Ishikawa (cell line): ENCODE measurements around the gene GMDS.
A peak's percentile ranks its signal among the peaks of the same experiment; 100 is the strongest.

Experiments
- CEBPB ChIP-seq: IDR thresholded peaks from 2 replicates; pipeline ENCODE4 v1.6.1; 2012
- CREB1 ChIP-seq: IDR thresholded peaks from 2 replicates; pipeline ENCODE4 v1.6.1; 2012; ENCODE audit warnings: low read depth
- EGR1 ChIP-seq: IDR thresholded peaks from 2 replicates; pipeline ENCODE4 v1.6.1; 2012
- EP300 ChIP-seq: IDR thresholded peaks from 2 replicates; pipeline ENCODE4 v1.6.1; 2012; ENCODE audit warnings: borderline replicate concordance
- MAX ChIP-seq: IDR thresholded peaks from 2 replicates; pipeline ENCODE4 v1.6.1; 2012
- NFIC ChIP-seq: IDR thresholded peaks from 2 replicates; pipeline ENCODE4 v1.6.1; 2012
- RAD21 ChIP-seq: IDR thresholded peaks from 2 replicates; pipeline ENCODE4 v1.6.1; 2012; ENCODE audit warnings: low read depth
- REST ChIP-seq: IDR thresholded peaks from 2 replicates; pipeline ENCODE4 v1.6.1; 2012; ENCODE audit warnings: low read depth, mild to moderate bottlenecking
- TCF12 ChIP-seq: IDR thresholded peaks from 2 replicates; pipeline ENCODE4 v1.6.1; 2012; ENCODE audit warnings: low read depth
- TEAD4 ChIP-seq: IDR thresholded peaks from 2 replicates; pipeline ENCODE4 v1.6.1; 2012
- YY1 ChIP-seq: IDR thresholded peaks from 2 replicates; pipeline ENCODE4 v1.6.1; 2012; ENCODE audit warnings: low read depth

GRCh38 chr6:1940381-1940780, 305.0 kb downstream of the GMDS start:
- no peak for TF ChIP-seq CREB1
- no peak for TF ChIP-seq REST
- TF ChIP-seq RAD21 = peak; percentile 14; the same call in 1 of the 2 replicates
- TF ChIP-seq TEAD4 = peak; percentile 89
- no peak for TF ChIP-seq EGR1
- TF ChIP-seq CEBPB = peak; percentile 61
- peak; percentile 36; the same call in 1 of the 2 replicates for TF ChIP-seq MAX
- TF ChIP-seq TCF12 = peak; percentile 89
- 0 out of 2 replicates have a peak, but pooled peaks have one; percentile 45 for TF ChIP-seq YY1
- peak; percentile 86 for TF ChIP-seq EP300
- TF ChIP-seq NFIC = peak; percentile 98
